ENCODE measurements around the gene TMTC1. TPM values are rescaled to one million over a fixed set of nuclear protein-coding genes. Genes with fewer than 3 reads are reported as not detected.

TMTC1 gene
- total RNA-seq, 1 experiment from 2014 or later: not detected

- Mint-ChIP-seq H3K36me3 (ENCODE audit: insufficient read depth, unreplicated experiment) (peaks cover 6% of the 10 kb centered on the region), H3K27ac (ENCODE audit: unreplicated experiment) (no peak overlapping the region), H3K4me1 (ENCODE audit: low read depth, unreplicated experiment) (no peaks in the 10 kb centered on the region), H3K4me3 (ENCODE audit: unreplicated experiment) (no peak overlapping the region), H3K27me3 (ENCODE audit: insufficient read depth, unreplicated experiment) (peaks cover 2% of the 10 kb centered on the region), H3K9me3 (ENCODE audit: unreplicated experiment) (no peaks in the 10 kb centered on the region)
- H3K36me3 ChIP-seq (ENCODE audit: control insufficient read depth, insufficient read depth, low read length): no peaks in the 10 kb centered on the region
- no peak for TF ChIP-seq CTCF (IDR thresholded peaks at IDR 0.05; ENCODE audit: insufficient read depth in 1 of 2, low read depth in 1 of 2, low read length in 1 of 2, severe bottlenecking in 1 of 2, unreplicated experiment in 1 of 2)
- CTCF ChIA-PET: no interaction called here
- no peaks in the 10 kb centered on the region for H3K4me1 ChIP-seq
- H3K9me3 ChIP-seq: peaks cover 6% of the 10 kb centered on the region
- intact Hi-C loops (cut with micrococcal nuclease; ENCODE audit: unreplicated experiment): no loop called here
- POLR2A ChIA-PET: no interaction called here
- no TSS peak for BruUV-seq (replicated peaks)
- H3K27me3 ChIP-seq (replicated peaks; ENCODE audit: control insufficient read depth, insufficient read depth, low read length): no peaks in the 10 kb centered on the region
- no peak overlapping the region for H3K4me3 ChIP-seq (ENCODE audit: low read depth, low read length)
- DNase-seq: no peak
Measured at GRCh38 chr12:29807129-29807528, 23.4 kb upstream of the TMTC1 start.

- Histone ChIP-seq H3K9me3 (peaks cover 9% of the 10 kb centered on the region), H3K27me3 (replicated peaks; ENCODE audit: control insufficient read depth, insufficient read depth, low read length) (no peaks in the 10 kb centered on the region), H3K4me1 (no peaks in the 10 kb centered on the region), H3K4me3 (ENCODE audit: low read depth, low read length) (no peak overlapping the region), H3K36me3 (ENCODE audit: control insufficient read depth, insufficient read depth, low read length) (no peaks in the 10 kb centered on the region)
- TF ChIP-seq CTCF (IDR thresholded peaks at IDR 0.05; ENCODE audit: insufficient read depth in 1 of 2, low read depth in 1 of 2, low read length in 1 of 2, severe bottlenecking in 1 of 2, unreplicated experiment in 1 of 2): no peak
- Mint-ChIP-seq H3K27me3 (ENCODE audit: insufficient read depth, unreplicated experiment) (peaks cover 2% of the 10 kb centered on the region), H3K27ac (ENCODE audit: unreplicated experiment) (no peak overlapping the region), H3K4me3 (ENCODE audit: unreplicated experiment) (no peak overlapping the region), H3K36me3 (ENCODE audit: insufficient read depth, unreplicated experiment) (peaks cover 6% of the 10 kb centered on the region), H3K9me3 (ENCODE audit: unreplicated experiment) (no peaks in the 10 kb centered on the region), H3K4me1 (ENCODE audit: low read depth, unreplicated experiment) (no peaks in the 10 kb centered on the region)
- intact Hi-C loops (cut with micrococcal nuclease; ENCODE audit: unreplicated experiment): no loop called here
- CTCF ChIA-PET: no interaction called here
- BruUV-seq (replicated peaks): no TSS peak
- DNase-seq: no peak
- POLR2A ChIA-PET: no interaction called here
Measured at GRCh38 chr12:29804019-29804418, 20.3 kb upstream of the TMTC1 start.

GRCh38 chr12:29799591-29799990 is 15.8 kb upstream of the TMTC1 start:
- no peak for TF ChIP-seq CTCF (IDR thresholded peaks at IDR 0.05; ENCODE audit: insufficient read depth in 1 of 2, low read depth in 1 of 2, low read length in 1 of 2, severe bottlenecking in 1 of 2, unreplicated experiment in 1 of 2)
- no peaks in the 10 kb centered on the region for H3K27me3 ChIP-seq (replicated peaks; ENCODE audit: control insufficient read depth, insufficient read depth, low read length)
- BruUV-seq (replicated peaks): no TSS peak
- H3K36me3 ChIP-seq (ENCODE audit: control insufficient read depth, insufficient read depth, low read length): no peaks in the 10 kb centered on the region
- Mint-ChIP-seq H3K4me1 (ENCODE audit: low read depth, unreplicated experiment) (no peaks in the 10 kb centered on the region), H3K27ac (ENCODE audit: unreplicated experiment) (no peak overlapping the region), H3K27me3 (ENCODE audit: insufficient read depth, unreplicated experiment) (peaks cover 3% of the 10 kb centered on the region), H3K36me3 (ENCODE audit: insufficient read depth, unreplicated experiment) (peaks cover 6% of the 10 kb centered on the region), H3K9me3 (ENCODE audit: unreplicated experiment) (peaks cover 22% of the 10 kb centered on the region), H3K4me3 (ENCODE audit: unreplicated experiment) (no peak overlapping the region)
- POLR2A ChIA-PET: no interaction called here
- CTCF ChIA-PET: no interaction called here
- H3K9me3 ChIP-seq: peaks cover 9% of the 10 kb centered on the region
- DNase-seq: no peak
- H3K4me3 ChIP-seq (ENCODE audit: low read depth, low read length): no peak overlapping the region
- no peaks in the 10 kb centered on the region for H3K4me1 ChIP-seq
- intact Hi-C loops (cut with micrococcal nuclease; ENCODE audit: unreplicated experiment): no loop called here
